GM12878 (cell line): Measurements from ENCODE around the gene MYL12A. TPM values are rescaled to one million over a fixed set of nuclear protein-coding genes. Genes with fewer than 3 reads are reported as not detected.

ENCODE experiments used
- ATAC-seq: fragments of 200-7000 bp; cut with Tn5 transposase; 3 replicates; pipeline ENCODE4 v1.9.1; 2020; ENCODE audit warnings: mild to moderate bottlenecking, moderate library complexity
- BruUV-seq: library from RNA; stranded (reverse); fragments of 400-500 nt; replicated peaks from 2 replicates; lab custom pipeline; 2021; lab: Mats Ljungman, UMichigan
- CTCF ChIA-PET: fragments of 300-600 bp; sonication (Branson Sonifier 250); formaldehyde crosslinking; extraction: SDS; loops from one replicate; lab custom pipeline; 2021; ENCODE audit warnings: inconsistent platforms; lab: Yijun Ruan, JAX
- POLR2A ChIA-PET: fragments of 350-600 bp; formaldehyde crosslinking; extraction: SDS; loops from one replicate; lab custom pipeline; 2021; ENCODE audit warnings: inconsistent platforms; lab: Charles Lee
- RAD21 ChIA-PET: fragments of 300-600 bp; sonication (Branson Sonifier 250); formaldehyde crosslinking; loops from one replicate; lab custom pipeline; 2023; ENCODE audit warnings: antibody characterized with exemption; ENCODE audit not compliant: unreplicated experiment; lab: Charles Lee
- SMC1A ChIA-PET: fragments of 300-600 bp; sonication (Branson Sonifier 250); formaldehyde crosslinking; loops from one replicate; lab custom pipeline; 2023; ENCODE audit not compliant: unreplicated experiment, uncharacterized antibody; lab: Charles Lee
- DNase-seq: peaks from one replicate; pipeline ENCODE4 v3.0.0-alpha.2; 2011; ENCODE audit warnings: low read depth, low spot score
- FAIRE-seq: peaks from 3 replicates; lab custom pipeline; 2011; peaks lifted over from hg19 to GRCh38; lab: Jason Lieb, UNC
- H2AFZ ChIP-seq: 2 replicates; pipeline ENCODE4 v1.6.0; 2011; ENCODE audit warnings: low read depth, low read length, control low read depth; ENCODE audit not compliant: control insufficient read depth
- H3K27ac ChIP-seq: 2 replicates; pipeline ENCODE4 v1.5.1; 2011; ENCODE audit warnings: control low read depth; ENCODE audit not compliant: control insufficient read depth, insufficient read depth
- H3K27me3 ChIP-seq, 2 experiments: replicated peaks in 1 of 2; 2 replicates each; pipeline versions ENCODE4 v1.6.0 to v1.6.1; 2011; ENCODE audit warnings: low read length in 1 of 2; ENCODE audit not compliant: control insufficient read depth in 2 of 2, insufficient read depth in 2 of 2
- H3K36me3 ChIP-seq, 2 experiments: 2 replicates each; pipeline ENCODE4 v1.5.1; 2011; ENCODE audit warnings: low read length in 1 of 2; ENCODE audit not compliant: control insufficient read depth in 2 of 2, insufficient read depth in 2 of 2
- H3K4me1 ChIP-seq: 2 replicates; pipeline ENCODE4 v1.6.1; 2011; ENCODE audit warnings: mild to moderate bottlenecking, low read length, moderate library complexity, mixed read lengths; ENCODE audit not compliant: control insufficient read depth, insufficient read depth
- H3K4me2 ChIP-seq: 2 replicates; pipeline ENCODE4 v1.6.0; 2011; ENCODE audit warnings: control low read depth; ENCODE audit not compliant: control insufficient read depth, insufficient read depth
- H3K4me3 ChIP-seq: fragments of 200-600 bp; sonication (generic); 2 replicates; pipeline ENCODE4 v1.5.1; 2016
- H3K79me2 ChIP-seq: 2 replicates; pipeline ENCODE4 v1.6.0; 2011; ENCODE audit warnings: low read length; ENCODE audit not compliant: control insufficient read depth, insufficient read depth
- H3K9ac ChIP-seq: 2 replicates; pipeline ENCODE4 v1.8.0; 2011; ENCODE audit warnings: low read length, control low read depth, mixed read lengths; ENCODE audit not compliant: control insufficient read depth, insufficient read depth
- H3K9me3 ChIP-seq: replicated peaks from 3 replicates; pipeline ENCODE4 v1.5.1; 2011; ENCODE audit warnings: mild to moderate bottlenecking, low read length; ENCODE audit not compliant: control insufficient read depth, insufficient read depth
- H4K20me1 ChIP-seq: 2 replicates; pipeline ENCODE4 v1.6.0; 2011; ENCODE audit not compliant: control insufficient read depth, insufficient read depth
- HCFC1 ChIP-seq: fragments of 150-350 bp; IDR thresholded peaks from 2 replicates; pipeline ENCODE4 v1.6.1; 2014; ENCODE audit warnings: low read length
- IKZF2 ChIP-seq, 2 experiments: fragments of 450-650 bp; IDR thresholded peaks; 2 replicates each; pipeline ENCODE4 v1.6.1; 2017; ENCODE audit warnings: mild to moderate bottlenecking in 2 of 2, moderate library complexity in 2 of 2
- POLR2AphosphoS5 ChIP-seq: IDR thresholded peaks from 2 replicates; pipeline ENCODE4 v1.6.1; 2011; ENCODE audit warnings: mild to moderate bottlenecking, low read length, inconsistent platforms
- PRDM15 ChIP-seq: fragments of 450-650 bp; formaldehyde crosslinking; IDR thresholded peaks from 2 replicates; pipeline ENCODE4 v1.4.0; 2020; ENCODE audit warnings: mild to moderate bottlenecking, moderate library complexity
- RAD21 ChIP-seq: IDR thresholded peaks from 2 replicates; pipeline ENCODE4 v1.6.1; 2011; ENCODE audit warnings: mild to moderate bottlenecking, low read depth, low read length, moderate library complexity; ENCODE audit not compliant: insufficient read depth
- RFX5 ChIP-seq: IDR thresholded peaks from 2 replicates; pipeline ENCODE4 v1.6.1; 2011; ENCODE audit warnings: low read depth, low read length, improper control_type of control experiment
- TCF7 ChIP-seq: IDR thresholded peaks from 2 replicates; pipeline ENCODE4 v1.6.1; 2014; ENCODE audit warnings: antibody characterized with exemption, borderline replicate concordance
- YBX1 ChIP-seq: fragments of 450-650 bp; IDR thresholded peaks from 2 replicates; pipeline ENCODE4 v1.6.1; 2016; ENCODE audit warnings: antibody characterized with exemption
- ZNF622 ChIP-seq: fragments of 450-650 bp; IDR thresholded peaks from 2 replicates; pipeline ENCODE4 v1.6.1; 2017; ENCODE audit warnings: mild to moderate bottlenecking, inconsistent platforms
- WGBS: methylation state at CpG from one replicate; pipeline ENCODE4 v1.1.6; 2016; ENCODE audit warnings: low lambda C conversion rate; ENCODE audit not compliant: insufficient replicate concordance, insufficient coverage; ENCODE audit errors: missing lambda C conversion rate; 5-methylcytosine and 5-hydroxymethylcytosine counted together
- in situ Hi-C: fragments of 300-500 bp; cut with MboI; formaldehyde crosslinking; loops from 9 replicates; pipeline ENCODE4 v1.14.3; 2018; ENCODE audit warnings: mixed read lengths
- intact Hi-C: fragments of 100-400 bp; cut with micrococcal nuclease; formaldehyde crosslinking; loops from one replicate; pipeline ENCODE4 v1.14.2; 2022; ENCODE audit not compliant: unreplicated experiment
- polyA plus RNA-seq, 11 experiments: library from polyadenylated mRNA; depleted of rRNA in 4 of 11; unstranded in 6 of 11; stranded (reverse) in 5 of 11; fragments of >200 nt; fragmentation: Nextera tagmentation in 4 of 11; fragmentation: Illumina TruSeq in 1 of 11; extraction: Ambion mirVana in 4 of 11; extraction: Trizol in 1 of 11; gene quantifications; 1 replicate in 1 of 11; 2 replicates in 10 of 11; pipeline versions ENCODE4 v1.2.1 to v1.2.3, GENCODE V29; 2011 to 2016; ENCODE audit warnings: inconsistent platforms in 2 of 11, missing spikeins in 2 of 11, low read depth in 1 of 11
- total RNA-seq, 4 experiments: library from RNA; depleted of rRNA in 3 of 4; stranded (reverse); fragments of >200 nt in 3 of 4; fragmentation: Illumina TruSeq in 1 of 4; extraction: Trizol in 1 of 4; gene quantifications; 2 replicates each; pipeline versions ENCODE4 v1.2.1 to v1.2.3, GENCODE V29; 2013 to 2021
- TF ChIP-seq, protein P1 (sequence below): IDR thresholded peaks from 2 replicates; pipeline ENCODE4 v1.6.1; 2011; ENCODE audit warnings: mild to moderate bottlenecking, low read depth, low read length, moderate library complexity; ENCODE audit not compliant: insufficient replicate concordance
- TF ChIP-seq, protein P2 (sequence below): fragments of 450-650 bp; IDR thresholded peaks from 2 replicates; pipeline ENCODE4 v1.6.1; 2017; ENCODE audit warnings: low read depth, mild to moderate bottlenecking, moderate library complexity

The MYL12A gene
- total and polyA plus RNA-seq, 10 of the 15 experiments (the other 5 are each of a cell fraction or from before 2014, with no cell fraction given), result 488 to 1,663 (median 924) TPM

GRCh38 chr18:3283908-3284307 is 36.3 kb downstream of the MYL12A start (continued):
- TF ChIP-seq YBX1 (no peak), RAD21 (no peak), PRDM15 (CRISPR knock-in tag) (no peak), TCF7 (no peak), POLR2AphosphoS5 (no peak)

- POLR2A ChIA-PET, result interaction anchor here (1.1 kb wide), 1 partner anchor 371 kb away, joined by 3 read pairs; no protein-coding TSS in a partner anchor
- H3K27ac ChIP-seq, result no peak overlapping the region
- no peaks in the 10 kb centered on the region for H4K20me1 ChIP-seq
- H3K4me1 ChIP-seq, result peaks cover 5% of the 10 kb centered on the region
- no peak overlapping the region for H2AFZ ChIP-seq
- CTCF ChIA-PET, result interaction anchor here (1.1 to 11.4 kb wide), 5 partner anchors 11 to 710 kb away, joined by 3 to 204 read pairs (median 36); no protein-coding TSS in a partner anchor
- BruUV-seq, result no TSS peak
- H3K4me3 ChIP-seq, result no peak overlapping the region
- intact Hi-C loops (no loop called here), in situ Hi-C loops (loop anchor here (5.0 to 10.0 kb wide), 3 partner anchors 168 to 1770 kb away; partner anchors contain the start of gene TGIF1)
- H3K79me2 ChIP-seq, result no peaks in the 10 kb centered on the region
- SMC1A ChIA-PET, result interaction anchor here (1.0 to 6.5 kb wide), 9 partner anchors 14 to 711 kb away, joined by 3 to 72 read pairs (median 5); no protein-coding TSS in a partner anchor
- no peak overlapping the region for H3K9ac ChIP-seq
- DNase-seq (no peak), ATAC-seq (no peak), FAIRE-seq (no peak)
- peaks cover 4% of the 10 kb centered on the region; the same call in 2 of the 3 replicates for H3K9me3 ChIP-seq
- 49% methylated on average over 9 of the region's 9 CpGs for WGBS
- RAD21 ChIA-PET, result interaction anchor here (0.5 to 8.8 kb wide), 4 partner anchors 170 to 381 kb away, joined by 4 to 76 read pairs (median 7); no protein-coding TSS in a partner anchor
- H3K27me3 ChIP-seq, result no peaks in the 10 kb centered on the region
- H3K36me3 ChIP-seq, result no peaks in the 10 kb centered on the region
- no peak overlapping the region for H3K4me2 ChIP-seq
- TF ChIP-seq PRDM15 (CRISPR knock-in tag) (no peak), ZNF622 (no peak), IKZF2 (IDR thresholded peaks at IDR 0.05) (no peak), RAD21 (no peak), HCFC1 (no peak), RFX5 (no peak)
- TF ChIP-seq, protein P1, sequence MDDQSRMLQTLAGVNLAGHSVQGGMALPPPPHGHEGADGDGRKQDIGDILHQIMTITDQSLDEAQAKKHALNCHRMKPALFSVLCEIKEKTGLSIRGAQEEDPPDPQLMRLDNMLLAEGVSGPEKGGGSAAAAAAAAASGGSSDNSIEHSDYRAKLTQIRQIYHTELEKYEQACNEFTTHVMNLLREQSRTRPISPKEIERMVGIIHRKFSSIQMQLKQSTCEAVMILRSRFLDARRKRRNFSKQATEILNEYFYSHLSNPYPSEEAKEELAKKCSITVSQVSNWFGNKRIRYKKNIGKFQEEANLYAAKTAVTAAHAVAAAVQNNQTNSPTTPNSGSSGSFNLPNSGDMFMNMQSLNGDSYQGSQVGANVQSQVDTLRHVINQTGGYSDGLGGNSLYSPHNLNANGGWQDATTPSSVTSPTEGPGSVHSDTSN, result no peak
- TF ChIP-seq, protein P2, sequence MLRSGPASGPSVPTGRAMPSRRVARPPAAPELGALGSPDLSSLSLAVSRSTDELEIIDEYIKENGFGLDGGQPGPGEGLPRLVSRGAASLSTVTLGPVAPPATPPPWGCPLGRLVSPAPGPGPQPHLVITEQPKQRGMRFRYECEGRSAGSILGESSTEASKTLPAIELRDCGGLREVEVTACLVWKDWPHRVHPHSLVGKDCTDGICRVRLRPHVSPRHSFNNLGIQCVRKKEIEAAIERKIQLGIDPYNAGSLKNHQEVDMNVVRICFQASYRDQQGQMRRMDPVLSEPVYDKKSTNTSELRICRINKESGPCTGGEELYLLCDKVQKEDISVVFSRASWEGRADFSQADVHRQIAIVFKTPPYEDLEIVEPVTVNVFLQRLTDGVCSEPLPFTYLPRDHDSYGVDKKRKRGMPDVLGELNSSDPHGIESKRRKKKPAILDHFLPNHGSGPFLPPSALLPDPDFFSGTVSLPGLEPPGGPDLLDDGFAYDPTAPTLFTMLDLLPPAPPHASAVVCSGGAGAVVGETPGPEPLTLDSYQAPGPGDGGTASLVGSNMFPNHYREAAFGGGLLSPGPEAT, result no peak
Observed at GRCh38 chr18:3284501-3284900, 36.9 kb downstream of the MYL12A start.
